ENCODE measurements around the gene TACR3. TPM values are rescaled to one million over a fixed set of nuclear protein-coding genes. Genes with fewer than 3 reads are reported as not detected.

TACR3 gene
- total and polyA plus RNA-seq, 9 of the 15 experiments (the other 6 are each of a cell fraction or from before 2014, with no cell fraction given) = not detected

- Histone ChIP-seq H3K79me2 (ENCODE audit: control insufficient read depth, insufficient read depth, low read length) (no peaks in the 10 kb centered on the region), H3K4me2 (ENCODE audit: insufficient read depth, low read length) (no peak overlapping the region), H4K20me1 (replicated peaks; ENCODE audit: control insufficient read depth, insufficient read depth, low read length) (no peaks in the 10 kb centered on the region), H3K4me1 (replicated peaks in 1 of 2; ENCODE audit: control insufficient read depth in 2 of 2, insufficient read depth in 2 of 2, low read length in 2 of 2) (no peaks in the 10 kb centered on the region), H3K27me3 (ENCODE audit: control insufficient read depth in 2 of 2, insufficient read depth in 2 of 2, low read length in 2 of 2) (no peaks in the 10 kb centered on the region), H3K9me1 (ENCODE audit: control insufficient read depth, insufficient read depth, low read length) (no peaks in the 10 kb centered on the region), H3K9me3 (replicated peaks; ENCODE audit: control insufficient read depth, insufficient read depth, low read depth, low read length) (no peaks in the 10 kb centered on the region), H2AFZ (ENCODE audit: low read depth, low read length) (no peak overlapping the region), H3K27ac (ENCODE audit: extremely low read depth, low read depth, low read length) (no peak overlapping the region), H3K9ac (ENCODE audit: insufficient read depth in 1 of 2, low read depth in 2 of 2, low read length in 2 of 2) (no peak overlapping the region), H3K36me3 (ENCODE audit: control insufficient read depth, insufficient read depth, low read length) (no peaks in the 10 kb centered on the region), H3K4me3 (no peak overlapping the region)
- no peak for FAIRE-seq
- 3% methylated on average over 27 of the region's 39 CpGs for WGBS (ENCODE audit: insufficient coverage, low coverage, missing lambda C conversion rate)
- ChIA-PET POLR2A (no interaction called here), CTCF (ENCODE audit: low intra/inter-chr PET ratio) (no interaction called here)
- TF ChIP-seq NCOA2 (IDR thresholded peaks at IDR 0.05; ENCODE audit: partially characterized antibody in 2 of 2) = no peak
- TF ChIP-seq ZNF24 (IDR thresholded peaks at IDR 0.05) = no peak
- TF ChIP-seq LARP7 (IDR thresholded peaks at IDR 0.05) = no peak
- no peak for TF ChIP-seq E2F5 (CRISPR knock-in tag; IDR thresholded peaks at IDR 0.05)
- TF ChIP-seq HBP1 (CRISPR knock-in tag; IDR thresholded peaks at IDR 0.05) = no peak
- in situ Hi-C loops (cut with MboI) = no loop called here
- BruUV-seq (replicated peaks) = no TSS peak
- intact Hi-C loops (cut with micrococcal nuclease) = no loop called here
- no peak for DNase-seq (ENCODE audit: extremely low read depth in 1 of 4, low spot score in 3 of 4)
- ATAC-seq = no peak
Observed at GRCh38 chr4:103719105-103719829, 518 bp downstream of the TACR3 start.
